Activated T-helper 1 cell treated with anti-CD3 and anti-CD28 coated beads, Interleukin-12 subunit alpha, Interleukin-12 subunit beta, Interleukin-2, Interleukin-4 antibody, amounts not matched to agents 30 ng/mL and 10 ng/mL and 1 ng/mL, durations not matched to agents 14 hours and 24 hours and 36 hours (primary cell): ENCODE results near the gene CROCC2. TPM values are rescaled to one million over a fixed set of nuclear protein-coding genes. Genes with fewer than 3 reads are reported as not detected.

ENCODE experiments used
- DNase-seq: peaks from one replicate; pipeline ENCODE4 v3.0.0; 2021; ENCODE audit warnings: low spot score
- H3K27ac Mint-ChIP-seq: one replicate; pipeline ENCODE4 v1.8.0; 2021; ENCODE audit warnings: mild to moderate bottlenecking, mixed read lengths
- H3K27me3 Mint-ChIP-seq: one replicate; pipeline ENCODE4 v1.8.0; 2022; ENCODE audit warnings: mild to moderate bottlenecking, moderate library complexity, mixed read lengths; ENCODE audit not compliant: insufficient read depth
- H3K36me3 Mint-ChIP-seq: one replicate; pipeline ENCODE4 v1.8.0; 2021; ENCODE audit warnings: low read depth, mixed read lengths
- H3K4me1 Mint-ChIP-seq: one replicate; pipeline ENCODE4 v1.8.0; 2021; ENCODE audit warnings: low read depth, mixed read lengths
- H3K4me3 Mint-ChIP-seq: one replicate; pipeline ENCODE4 v1.8.0; 2021; ENCODE audit warnings: mild to moderate bottlenecking, moderate library complexity, mixed read lengths
- H3K9me3 Mint-ChIP-seq: one replicate; pipeline ENCODE4 v1.8.0; 2021; ENCODE audit warnings: mixed read lengths
- intact Hi-C: fragments of 100-400 bp; cut with micrococcal nuclease; formaldehyde crosslinking; loops from one replicate; pipeline ENCODE4 v1.15.1; 2024
- total RNA-seq: library from RNA; stranded (reverse); gene quantifications from 2 replicates; pipeline ENCODE4 v1.2.3, GENCODE V29; 2022

The CROCC2 gene
- total RNA-seq, 1 donor from 2014 or later = not detected

DNA sequence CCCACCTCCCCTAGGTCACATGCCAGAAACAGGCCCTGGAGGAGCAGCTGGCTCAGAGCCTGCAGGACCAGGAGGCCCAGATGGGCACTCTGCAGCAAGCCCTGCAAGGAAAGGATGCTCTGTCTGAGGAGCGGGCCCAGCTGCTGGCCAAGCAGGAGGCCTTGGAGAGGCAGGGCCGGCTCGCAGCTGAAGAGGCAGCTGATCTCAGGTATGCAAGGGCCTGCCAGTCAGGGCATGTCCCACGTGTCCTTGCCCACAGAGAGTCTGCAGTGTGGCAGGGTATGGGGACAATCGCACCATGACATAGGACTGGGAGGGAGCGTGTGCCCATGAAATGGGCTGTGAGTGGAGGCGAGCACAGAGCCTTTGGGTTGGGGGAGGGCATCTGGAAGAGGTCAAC is 39.9 kb downstream of the CROCC2 start:
- peaks cover 13% of the 10 kb centered on the region for H3K27me3 Mint-ChIP-seq
- H3K27ac Mint-ChIP-seq = no peak overlapping the region
- no peaks in the 10 kb centered on the region for H3K36me3 Mint-ChIP-seq
- DNase-seq = no peak
- no peaks in the 10 kb centered on the region for H3K9me3 Mint-ChIP-seq
- intact Hi-C loops = no loop called here
- H3K4me3 Mint-ChIP-seq = no peak overlapping the region
- H3K4me1 Mint-ChIP-seq = no peaks in the 10 kb centered on the region

- Mint-ChIP-seq H3K36me3 (no peaks in the 10 kb centered on the region), H3K9me3 (no peaks in the 10 kb centered on the region), H3K27me3 (peaks cover 11% of the 10 kb centered on the region), H3K4me3 (no peak overlapping the region), H3K27ac (no peak overlapping the region), H3K4me1 (no peaks in the 10 kb centered on the region)
- intact Hi-C loops = no loop called here
- DNase-seq = no peak
Measured at GRCh38 chr2:240946654-240947053, 40.5 kb downstream of the CROCC2 start.

DNA sequence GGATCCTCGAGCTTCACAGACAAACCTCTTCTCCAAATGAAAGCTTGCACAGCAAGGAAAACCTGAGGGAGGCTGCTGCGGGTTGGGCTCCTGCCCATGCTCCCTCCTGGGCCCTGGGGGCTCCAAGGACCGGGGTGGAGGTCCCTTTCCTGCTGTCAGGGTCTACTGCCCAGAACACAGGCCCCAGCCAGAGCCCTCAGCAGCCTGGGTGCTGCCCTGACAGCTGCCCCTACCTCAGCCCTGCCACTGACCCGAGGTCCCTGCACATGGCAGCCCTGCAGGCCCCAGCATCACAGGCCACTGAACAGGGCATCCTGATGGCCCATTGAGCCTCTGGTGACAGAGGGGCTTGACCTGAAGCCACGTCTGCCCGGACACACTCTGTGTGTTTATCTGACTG is 41.0 kb downstream of the CROCC2 start:
- Mint-ChIP-seq H3K27ac (no peak overlapping the region), H3K27me3 (peaks cover 9% of the 10 kb centered on the region), H3K36me3 (no peaks in the 10 kb centered on the region), H3K9me3 (no peaks in the 10 kb centered on the region), H3K4me1 (no peaks in the 10 kb centered on the region), H3K4me3 (no peak overlapping the region)
- no peak for DNase-seq
- intact Hi-C loops = no loop called here

DNA sequence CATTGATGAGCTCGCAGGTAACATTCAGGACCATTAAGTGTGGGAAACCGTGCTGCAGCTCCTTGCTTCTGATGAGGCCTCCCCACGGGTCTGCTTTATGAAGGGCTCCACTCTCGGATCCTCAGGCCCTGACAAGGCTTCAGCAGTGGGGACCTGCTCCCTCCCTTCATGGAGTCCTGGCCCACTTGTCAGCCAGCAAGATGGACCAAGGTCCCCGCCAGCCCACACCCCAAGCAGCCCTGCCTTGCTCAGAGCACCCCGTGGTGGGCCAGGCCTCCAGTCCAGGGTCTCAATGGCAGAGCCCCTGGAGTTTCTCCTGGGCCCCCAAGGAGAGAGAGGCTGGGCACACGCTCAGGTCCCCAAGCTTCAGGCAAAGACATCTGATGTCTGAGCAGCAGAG is 41.5 kb downstream of the CROCC2 start:
- intact Hi-C loops = no loop called here
- H3K4me1 Mint-ChIP-seq = no peaks in the 10 kb centered on the region
- H3K27me3 Mint-ChIP-seq = peaks cover 9% of the 10 kb centered on the region
- H3K36me3 Mint-ChIP-seq = no peaks in the 10 kb centered on the region
- no peak overlapping the region for H3K4me3 Mint-ChIP-seq
- H3K9me3 Mint-ChIP-seq = no peaks in the 10 kb centered on the region
- H3K27ac Mint-ChIP-seq = no peak overlapping the region
- no peak for DNase-seq

DNA sequence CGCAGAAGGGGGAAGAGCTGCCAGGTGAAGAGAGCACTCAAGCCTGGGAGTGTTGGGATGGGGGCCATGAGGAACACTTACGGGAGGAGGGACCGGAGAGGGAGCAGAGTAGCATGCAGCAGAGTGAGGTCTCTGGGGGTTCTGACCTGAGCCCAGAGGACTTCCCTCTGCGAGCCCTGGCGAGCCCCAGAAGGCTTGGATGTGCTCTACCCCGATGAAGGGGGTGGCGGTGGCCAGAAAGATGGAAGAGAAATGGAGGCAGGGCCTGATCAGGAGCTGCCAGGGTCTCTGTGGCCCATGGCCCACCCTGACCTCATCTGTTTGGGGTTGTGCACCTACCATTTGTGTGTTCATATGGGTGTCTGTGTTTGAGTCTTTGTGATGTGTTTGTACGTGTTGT is 42.0 kb downstream of the CROCC2 start:
- Mint-ChIP-seq H3K27ac (no peak overlapping the region), H3K9me3 (no peaks in the 10 kb centered on the region), H3K4me1 (no peaks in the 10 kb centered on the region), H3K36me3 (no peaks in the 10 kb centered on the region), H3K4me3 (no peak overlapping the region), H3K27me3 (peaks cover 9% of the 10 kb centered on the region)
- intact Hi-C loops = no loop called here
- no peak for DNase-seq

GRCh38 chr2:240948905-240949790 is 43.0 kb downstream of the CROCC2 start:
- Mint-ChIP-seq H3K27me3 (peaks cover 8% of the 10 kb centered on the region), H3K27ac (no peak overlapping the region), H3K9me3 (no peaks in the 10 kb centered on the region), H3K4me3 (no peak overlapping the region), H3K4me1 (no peaks in the 10 kb centered on the region), H3K36me3 (no peaks in the 10 kb centered on the region)
- DNase-seq = no peak
- intact Hi-C loops = no loop called here

DNA sequence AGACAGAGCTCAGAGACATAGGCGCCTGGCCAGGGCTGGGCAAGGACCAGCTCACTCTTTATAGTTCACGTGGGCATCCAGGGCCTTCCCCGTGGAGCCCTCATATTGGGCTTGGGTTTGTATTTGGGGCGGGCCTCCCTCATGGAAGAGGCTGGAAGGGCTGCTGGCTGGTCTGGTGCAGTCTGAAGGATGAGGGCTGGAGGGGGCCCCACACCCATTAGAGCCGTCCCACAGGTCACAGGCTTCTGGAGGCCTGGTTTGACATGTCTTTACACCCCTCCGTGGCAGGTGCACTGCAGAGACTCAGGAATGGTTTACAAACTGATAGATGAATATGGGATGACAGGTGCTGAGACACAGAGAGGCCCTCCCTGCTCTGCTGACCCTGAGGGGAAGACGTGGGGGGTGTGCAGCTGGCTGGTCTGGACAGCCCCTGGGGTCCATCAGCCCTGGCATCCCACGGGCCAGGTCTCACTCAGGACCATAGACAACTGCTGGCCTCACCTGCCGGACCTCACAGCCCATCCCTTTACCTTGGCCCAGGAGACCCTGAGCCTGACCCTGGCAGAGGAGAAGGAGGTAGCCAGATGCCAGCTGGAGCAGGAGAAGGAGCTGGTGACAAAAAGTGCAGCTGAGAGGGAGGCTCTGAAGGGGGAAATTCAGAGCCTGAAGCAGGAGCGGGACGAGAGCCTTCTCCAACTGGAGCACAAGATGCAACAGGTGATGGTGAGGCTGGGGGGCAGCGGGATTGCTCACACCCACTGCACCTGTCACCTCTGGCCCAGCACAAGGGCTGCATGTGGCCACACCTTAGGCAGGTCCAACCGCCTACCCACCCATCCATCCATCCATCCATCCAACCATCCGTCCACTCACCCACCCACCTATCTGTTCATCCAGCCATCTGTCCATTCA is 43.9 kb downstream of the CROCC2 start:
- H3K9me3 Mint-ChIP-seq = no peaks in the 10 kb centered on the region
- no peak overlapping the region for H3K27ac Mint-ChIP-seq
- intact Hi-C loops = no loop called here
- H3K4me1 Mint-ChIP-seq = no peaks in the 10 kb centered on the region
- peaks cover 2% of the 10 kb centered on the region for H3K27me3 Mint-ChIP-seq
- DNase-seq = no peak
- H3K36me3 Mint-ChIP-seq = no peaks in the 10 kb centered on the region
- no peak overlapping the region for H3K4me3 Mint-ChIP-seq

DNA sequence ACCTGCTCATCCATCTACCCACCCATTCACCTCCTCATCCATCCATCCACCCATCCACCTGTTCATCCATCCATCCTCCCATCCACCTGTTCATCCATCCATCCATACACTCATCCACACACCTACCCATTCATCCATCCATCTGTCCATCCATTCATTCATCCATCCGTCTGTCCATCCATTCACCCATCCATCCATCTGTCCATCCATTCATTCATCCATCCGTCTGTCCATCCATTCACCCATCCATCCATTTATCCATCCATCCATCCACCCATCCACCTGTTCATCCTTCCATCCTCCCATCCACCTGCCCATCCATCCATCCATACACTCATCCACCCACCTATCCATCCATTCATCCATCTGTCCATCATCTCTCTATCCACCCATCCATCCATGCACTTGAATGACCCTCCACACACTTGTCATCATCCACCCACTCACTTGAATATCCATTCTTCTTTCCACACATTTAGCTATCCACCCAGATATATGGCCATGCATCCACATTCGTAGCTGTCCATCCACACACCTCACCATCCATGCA is 45.0 kb downstream of the CROCC2 start:
- intact Hi-C loops = no loop called here
- no peaks in the 10 kb centered on the region for H3K4me1 Mint-ChIP-seq

GRCh38 chr2:240952496-240953246 is 46.5 kb downstream of the CROCC2 start:
- Mint-ChIP-seq H3K36me3 (no peaks in the 10 kb centered on the region), H3K4me1 (no peaks in the 10 kb centered on the region), H3K4me3 (no peak overlapping the region), H3K9me3 (no peaks in the 10 kb centered on the region), H3K27me3 (no peaks in the 10 kb centered on the region), H3K27ac (no peak overlapping the region)
- intact Hi-C loops = no loop called here
- DNase-seq = no peak

More for the DNA sequence above, 45.0 kb downstream of the CROCC2 start:
- DNase-seq = no peak
- no peaks in the 10 kb centered on the region for H3K9me3 Mint-ChIP-seq
- H3K36me3 Mint-ChIP-seq = no peaks in the 10 kb centered on the region
- H3K4me3 Mint-ChIP-seq = no peak overlapping the region
- no peaks in the 10 kb centered on the region for H3K27me3 Mint-ChIP-seq
- no peak overlapping the region for H3K27ac Mint-ChIP-seq

GRCh38 chr2:240953426-240954410 is 47.6 kb downstream of the CROCC2 start:
- Mint-ChIP-seq H3K36me3 (no peaks in the 10 kb centered on the region), H3K4me3 (no peak overlapping the region), H3K27ac (no peak overlapping the region), H3K4me1 (no peaks in the 10 kb centered on the region), H3K9me3 (no peaks in the 10 kb centered on the region), H3K27me3 (no peaks in the 10 kb centered on the region)
- DNase-seq = no peak
- intact Hi-C loops = no loop called here

DNA sequence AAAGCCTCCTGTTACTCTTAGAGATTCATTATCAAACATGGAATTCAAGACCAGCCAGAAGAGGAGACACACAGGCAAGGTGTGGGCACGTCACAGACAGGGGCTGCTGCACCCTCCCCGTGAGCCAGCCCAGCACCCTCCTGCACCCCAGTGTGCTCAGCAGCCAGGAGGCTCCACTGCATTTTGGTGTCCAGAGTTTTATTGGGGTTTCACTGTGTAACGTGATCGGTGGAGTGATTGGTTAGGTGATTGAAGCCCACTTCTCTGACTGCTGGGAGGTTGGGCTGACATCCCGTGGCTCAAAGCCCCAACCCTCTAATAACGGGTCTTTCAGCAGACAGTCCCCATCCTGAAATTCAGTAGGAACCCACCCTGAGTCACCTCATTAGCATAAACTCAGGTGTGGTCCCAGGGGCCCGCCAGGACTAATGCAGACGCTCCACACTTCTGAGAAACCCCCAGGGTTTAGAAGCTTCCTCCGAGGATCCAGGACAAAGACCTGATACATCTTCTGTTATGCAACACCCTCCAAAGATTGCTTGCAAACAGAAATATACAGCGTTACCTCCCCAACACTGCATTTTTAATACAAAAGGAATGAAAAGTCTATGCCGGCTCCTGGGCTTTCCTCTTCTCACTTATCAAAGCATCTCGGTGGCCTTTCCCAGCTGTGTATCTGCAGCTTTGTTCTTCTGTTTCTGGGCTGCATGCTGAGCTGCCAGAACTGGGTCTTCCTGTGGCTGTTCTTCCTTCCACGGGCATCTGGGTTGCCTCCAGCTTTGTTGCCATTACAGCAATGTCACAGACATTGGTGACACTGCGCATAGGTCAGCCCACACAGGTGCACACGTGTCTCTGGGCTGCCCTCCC is 48.5 kb downstream of the CROCC2 start:
- Mint-ChIP-seq H3K4me1 (no peaks in the 10 kb centered on the region), H3K36me3 (no peaks in the 10 kb centered on the region), H3K9me3 (no peaks in the 10 kb centered on the region), H3K27me3 (no peaks in the 10 kb centered on the region), H3K4me3 (no peak overlapping the region), H3K27ac (no peak overlapping the region)
- intact Hi-C loops = no loop called here
- no peak for DNase-seq
